Stimulated activated CD8-positive, alpha-beta memory T cell treated with anti-CD3 and anti-CD28 coated beads, Interleukin-4, amount 100 ng/mL, for 48 hours (primary cell): ENCODE measurements around the gene WASHC1.
A peak's percentile ranks its signal among the peaks of the same experiment; 100 is the strongest.
"Not testable (repeated sequence)": the region's sequence is repeated elsewhere in the genome, so short reads cannot be mapped to it uniquely, and the experiment has no call there.

Source experiments
- DNase-seq: peaks from one replicate; pipeline ENCODE4 v3.0.0-alpha.2; 2020

Gene WASHC1

GRCh38 chr9:29356-29755, at the start of gene WASHC1:
TSS of gene WASHC1 (minus strand) at chr9:29456. CDS start at chr9:24999, 4,457 bp downstream.
- not testable (repeated sequence) for DNase-seq

GRCh38 chr9:78333-78732, 49.1 kb upstream of the WASHC1 start:
- not testable (repeated sequence) for DNase-seq

GRCh38 chr9:76389-76788, 47.1 kb upstream of the WASHC1 start:
- not testable (repeated sequence) for DNase-seq

- not testable (repeated sequence) for DNase-seq
These were observed 44.8 kb upstream of the WASHC1 start for GRCh38 chr9:73900-74525.

- DNase-seq: peak; percentile 29
These were observed 44.0 kb upstream of the WASHC1 start for GRCh38 chr9:73076-73899.

GRCh38 chr9:63031-63629, 33.9 kb upstream of the WASHC1 start:
- peak; percentile 40 for DNase-seq

- not testable (repeated sequence) for DNase-seq
These were observed 23.4 kb upstream of the WASHC1 start for GRCh38 chr9:52678-53077.

GRCh38 chr9:48190-48842, 19.1 kb upstream of the WASHC1 start:
- DNase-seq: not testable (repeated sequence)

GRCh38 chr9:46639-47271, 17.5 kb upstream of the WASHC1 start:
- not testable (repeated sequence) for DNase-seq

- DNase-seq: not testable (repeated sequence)
These were observed 16.9 kb upstream of the WASHC1 start for GRCh38 chr9:46164-46563.

- DNase-seq: not testable (repeated sequence)
These were observed 16.1 kb upstream of the WASHC1 start for GRCh38 chr9:45180-45878.

- DNase-seq: not testable (repeated sequence)
These were observed 15.2 kb upstream of the WASHC1 start for GRCh38 chr9:44416-44815.

- not testable (repeated sequence) for DNase-seq
These were observed 14.4 kb upstream of the WASHC1 start for GRCh38 chr9:43636-44035.

GRCh38 chr9:43116-43515, 13.9 kb upstream of the WASHC1 start:
- not testable (repeated sequence) for DNase-seq

GRCh38 chr9:41819-42218, 12.6 kb upstream of the WASHC1 start:
- not testable (repeated sequence) for DNase-seq

- DNase-seq: not testable (repeated sequence)
These were observed 12.0 kb upstream of the WASHC1 start for GRCh38 chr9:41261-41676.

- not testable (repeated sequence) for DNase-seq
These were observed 3.1 kb upstream of the WASHC1 start for GRCh38 chr9:32308-32707.

- not testable (repeated sequence) for DNase-seq
These were observed 481 bp downstream of the WASHC1 start for GRCh38 chr9:28775-29174.

- not testable (repeated sequence) for DNase-seq
These were observed 7.6 kb downstream of the WASHC1 start for GRCh38 chr9:21621-22020.

- not testable (repeated sequence) for DNase-seq
These were observed 12.4 kb downstream of the WASHC1 start for GRCh38 chr9:16875-17274.

GRCh38 chr9:14129-14809, 15.0 kb downstream of the WASHC1 start:
- DNase-seq: not testable (repeated sequence)
